ENCODE results near the gene GRK5. TPM values are rescaled to one million over a fixed set of nuclear protein-coding genes. Genes with fewer than 3 reads are reported as not detected.
"Not testable (repeated sequence)": the region's sequence is repeated elsewhere in the genome, so short reads cannot be mapped to it uniquely, and the experiment has no call there.

GRK5 gene
- total and polyA plus RNA-seq, 2 experiments from 2014 or later, result 5.2 to 13.7 TPM

DNA sequence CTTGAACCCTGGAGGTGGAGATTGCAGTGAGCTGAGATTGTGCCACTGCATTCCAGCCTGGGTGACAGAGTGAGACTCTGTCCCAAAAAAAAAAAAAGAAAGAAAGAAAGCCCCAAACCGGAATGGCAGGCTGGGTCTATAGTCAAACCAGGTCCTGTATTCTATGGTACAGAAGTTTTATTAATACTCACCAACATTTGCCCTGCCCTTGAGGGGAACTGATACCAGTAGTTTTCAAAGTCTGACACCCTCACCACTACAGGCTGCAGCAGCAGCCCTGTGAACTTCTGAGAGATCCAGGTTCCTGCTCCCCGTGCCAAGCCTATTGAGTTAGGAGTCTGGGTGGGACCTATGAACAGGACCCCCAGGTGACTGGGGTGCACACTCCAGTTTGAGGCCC is 254.6 kb downstream of the GRK5 start:
- Histone ChIP-seq H3K4me3 (no peak overlapping the region), H3K27ac (no peak overlapping the region), H4K20me1 (ENCODE audit: insufficient read depth) (no peaks in the 10 kb centered on the region), H3K9me2 (ENCODE audit: insufficient read depth) (no peaks in the 10 kb centered on the region), H2AFZ (no peak overlapping the region), H3K27me3 (replicated peaks; ENCODE audit: insufficient read depth) (no peaks in the 10 kb centered on the region; the same call in 1 of the 2 replicates), H3F3A (ENCODE audit: insufficient read depth) (no peaks in the 10 kb centered on the region), H3K36me3 (ENCODE audit: low read depth) (no peaks in the 10 kb centered on the region), H3K4me1 (ENCODE audit: insufficient read depth) (no peaks in the 10 kb centered on the region), H3K9me3 (ENCODE audit: low read depth) (no peaks in the 10 kb centered on the region), H3K79me2 (ENCODE audit: insufficient read depth) (no peaks in the 10 kb centered on the region), H3K9ac (no peak overlapping the region), H3K4me2 (ENCODE audit: unreplicated experiment) (no peak overlapping the region)
- no peak for TF ChIP-seq EZH2phosphoT487 (IDR thresholded peaks at IDR 0.05; ENCODE audit: insufficient read depth, low read depth)
- TF ChIP-seq EZH2 (IDR thresholded peaks at IDR 0.05; ENCODE audit: insufficient read depth, poor library complexity, severe bottlenecking), result no peak
- no peak for DNase-seq
- in situ Hi-C loops (cut with MboI), result no loop called here
- 58 to 94% methylated on average over 1 to 2 of the region's 2 CpGs for WGBS, 2 experiments (ENCODE audit: low coverage in 1 of 2, low lambda C conversion rate in 2 of 2, missing lambda C conversion rate in 2 of 2)

- no peak for DNase-seq
- Histone ChIP-seq H3K27me3 (replicated peaks; ENCODE audit: insufficient read depth) (no peaks in the 10 kb centered on the region; the same call in 1 of the 2 replicates), H3K79me2 (ENCODE audit: insufficient read depth) (no peaks in the 10 kb centered on the region), H3K9me2 (ENCODE audit: insufficient read depth) (no peaks in the 10 kb centered on the region), H3K9me3 (ENCODE audit: low read depth) (no peaks in the 10 kb centered on the region), H4K20me1 (ENCODE audit: insufficient read depth) (no peaks in the 10 kb centered on the region), H3K4me1 (ENCODE audit: insufficient read depth) (no peaks in the 10 kb centered on the region), H3K9ac (no peak overlapping the region), H3K36me3 (ENCODE audit: low read depth) (no peaks in the 10 kb centered on the region), H2AFZ (no peak overlapping the region), H3K4me3 (no peak overlapping the region), H3F3A (ENCODE audit: insufficient read depth) (no peaks in the 10 kb centered on the region), H3K4me2 (ENCODE audit: unreplicated experiment) (no peak overlapping the region), H3K27ac (no peak overlapping the region)
- WGBS, 2 experiments (ENCODE audit: low coverage in 1 of 2, low lambda C conversion rate in 2 of 2, missing lambda C conversion rate in 2 of 2), result 84% methylated on average over 4 of the region's 4 CpGs
- in situ Hi-C loops (cut with MboI), result no loop called here
- no peak for TF ChIP-seq EZH2phosphoT487 (IDR thresholded peaks at IDR 0.05; ENCODE audit: insufficient read depth, low read depth)
- no peak for TF ChIP-seq EZH2 (IDR thresholded peaks at IDR 0.05; ENCODE audit: insufficient read depth, poor library complexity, severe bottlenecking)
Measured at GRCh38 chr10:119462773-119463172, 255.4 kb downstream of the GRK5 start.

DNA sequence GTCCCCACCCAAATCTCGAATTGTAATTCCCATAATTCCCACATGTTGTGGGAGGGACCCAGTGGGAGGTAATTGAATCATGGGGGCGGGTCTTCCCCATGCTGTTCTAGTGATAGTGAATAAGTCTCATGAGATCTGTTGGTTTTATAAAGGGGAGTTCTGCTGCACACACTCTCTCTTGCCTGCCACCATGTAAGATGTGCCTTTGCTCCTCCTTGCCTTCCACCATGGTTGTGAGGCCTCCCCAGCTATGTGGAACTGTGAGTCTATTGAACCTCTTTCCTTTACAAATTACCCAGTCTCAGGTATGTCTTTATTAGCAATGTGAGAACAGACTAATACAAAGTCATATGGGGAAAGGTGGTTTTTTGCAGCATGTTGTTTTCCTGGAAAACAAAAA is 255.8 kb downstream of the GRK5 start:
- in situ Hi-C loops (cut with MboI); H3K9me2 ChIP-seq (ENCODE audit: insufficient read depth): not testable (repeated sequence)
- WGBS, 2 experiments (ENCODE audit: low coverage in 1 of 2, low lambda C conversion rate in 2 of 2, missing lambda C conversion rate in 2 of 2), result 63 to 67% methylated on average over 2 of the region's 2 CpGs

DNA sequence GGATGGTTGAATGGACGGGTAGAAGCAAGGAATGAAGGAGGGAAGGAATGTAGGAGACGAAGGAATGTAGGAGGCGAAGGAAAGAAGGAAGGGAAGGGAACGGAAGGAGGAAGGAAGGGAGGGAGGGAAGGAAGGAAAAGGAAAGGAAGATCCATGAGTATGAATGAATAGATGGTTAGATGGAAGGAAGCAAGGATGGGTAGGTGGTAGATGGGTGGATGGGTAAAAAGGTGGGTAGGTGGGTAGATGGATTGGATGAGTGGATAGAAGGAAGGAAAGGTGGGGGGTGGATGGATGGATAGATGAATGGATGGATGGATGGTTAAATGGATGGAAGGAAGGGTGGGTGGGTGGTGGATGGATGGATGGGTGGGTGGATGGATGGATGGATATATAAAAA is 257.7 kb downstream of the GRK5 start:
- Histone ChIP-seq H3K9me2 (ENCODE audit: insufficient read depth) (no peaks in the 10 kb centered on the region), H3F3A (ENCODE audit: insufficient read depth) (no peaks in the 10 kb centered on the region), H3K9me3 (ENCODE audit: low read depth) (no peaks in the 10 kb centered on the region), H3K4me3 (no peak overlapping the region), H3K27me3 (replicated peaks; ENCODE audit: insufficient read depth) (peaks cover 11% of the 10 kb centered on the region), H2AFZ (no peak overlapping the region), H3K27ac (no peak overlapping the region), H3K79me2 (ENCODE audit: insufficient read depth) (no peaks in the 10 kb centered on the region), H3K4me2 (ENCODE audit: unreplicated experiment) (no peak overlapping the region), H3K4me1 (ENCODE audit: insufficient read depth) (no peaks in the 10 kb centered on the region), H3K36me3 (ENCODE audit: low read depth) (no peaks in the 10 kb centered on the region), H4K20me1 (ENCODE audit: insufficient read depth) (no peaks in the 10 kb centered on the region), H3K9ac (no peak overlapping the region)
- no peak for TF ChIP-seq EZH2 (IDR thresholded peaks at IDR 0.05; ENCODE audit: insufficient read depth, poor library complexity, severe bottlenecking)
- TF ChIP-seq EZH2phosphoT487 (IDR thresholded peaks at IDR 0.05; ENCODE audit: insufficient read depth, low read depth), result no peak
- in situ Hi-C loops (cut with MboI), result no loop called here
- WGBS, 2 experiments (ENCODE audit: low coverage in 1 of 2, low lambda C conversion rate in 2 of 2, missing lambda C conversion rate in 2 of 2), result 71 to 87% methylated on average over 4 of the region's 4 CpGs
- no peak for DNase-seq

More for the DNA sequence above, 255.8 kb downstream of the GRK5 start:
- H3F3A ChIP-seq (ENCODE audit: insufficient read depth); H3K4me2 ChIP-seq (ENCODE audit: unreplicated experiment); H3K4me3 ChIP-seq; H3K36me3 ChIP-seq (ENCODE audit: low read depth); H3K9me3 ChIP-seq (ENCODE audit: low read depth); H3K27me3 ChIP-seq (replicated peaks; ENCODE audit: insufficient read depth); H3K27ac ChIP-seq; DNase-seq; H2AFZ ChIP-seq; H3K4me1 ChIP-seq (ENCODE audit: insufficient read depth); H3K79me2 ChIP-seq (ENCODE audit: insufficient read depth); H4K20me1 ChIP-seq (ENCODE audit: insufficient read depth); H3K9ac ChIP-seq: not testable (repeated sequence)

- no peaks in the 10 kb centered on the region for H3F3A ChIP-seq (ENCODE audit: insufficient read depth)
- in situ Hi-C loops (cut with MboI), result no loop called here
- H3K9me3 ChIP-seq (ENCODE audit: low read depth), result no peaks in the 10 kb centered on the region
- no peak overlapping the region for H3K27ac ChIP-seq
- no peaks in the 10 kb centered on the region for H3K4me1 ChIP-seq (ENCODE audit: insufficient read depth)
- H2AFZ ChIP-seq, result no peak overlapping the region
- 31 to 37% methylated on average over 10 of the region's 10 CpGs for WGBS, 2 experiments (ENCODE audit: low coverage in 1 of 2, low lambda C conversion rate in 2 of 2, missing lambda C conversion rate in 2 of 2)
- no peaks in the 10 kb centered on the region for H4K20me1 ChIP-seq (ENCODE audit: insufficient read depth)
- H3K4me2 ChIP-seq (ENCODE audit: unreplicated experiment), result no peak overlapping the region
- no peak overlapping the region for H3K4me3 ChIP-seq
- H3K27me3 ChIP-seq (replicated peaks; ENCODE audit: insufficient read depth), result peaks cover 21% of the 10 kb centered on the region
- no peak overlapping the region for H3K9ac ChIP-seq
- DNase-seq, result no peak
- H3K36me3 ChIP-seq (ENCODE audit: low read depth), result no peaks in the 10 kb centered on the region
- TF ChIP-seq EZH2 (IDR thresholded peaks at IDR 0.05; ENCODE audit: insufficient read depth, poor library complexity, severe bottlenecking) (no peak), EZH2phosphoT487 (IDR thresholded peaks at IDR 0.05; ENCODE audit: insufficient read depth, low read depth) (no peak)
- no peaks in the 10 kb centered on the region for H3K79me2 ChIP-seq (ENCODE audit: insufficient read depth)
- H3K9me2 ChIP-seq (ENCODE audit: insufficient read depth), result no peaks in the 10 kb centered on the region
Measured at GRCh38 chr10:119466076-119466475, 258.7 kb downstream of the GRK5 start.
